ENCODE data around the gene PRUNE2. TPM values are rescaled to one million over a fixed set of nuclear protein-coding genes. Genes with fewer than 3 reads are reported as not detected.
A peak's percentile ranks its signal among the peaks of the same experiment; 100 is the strongest.

The PRUNE2 gene
- total RNA-seq, 1 experiment from 2014 or later: 3.5 TPM

DNA sequence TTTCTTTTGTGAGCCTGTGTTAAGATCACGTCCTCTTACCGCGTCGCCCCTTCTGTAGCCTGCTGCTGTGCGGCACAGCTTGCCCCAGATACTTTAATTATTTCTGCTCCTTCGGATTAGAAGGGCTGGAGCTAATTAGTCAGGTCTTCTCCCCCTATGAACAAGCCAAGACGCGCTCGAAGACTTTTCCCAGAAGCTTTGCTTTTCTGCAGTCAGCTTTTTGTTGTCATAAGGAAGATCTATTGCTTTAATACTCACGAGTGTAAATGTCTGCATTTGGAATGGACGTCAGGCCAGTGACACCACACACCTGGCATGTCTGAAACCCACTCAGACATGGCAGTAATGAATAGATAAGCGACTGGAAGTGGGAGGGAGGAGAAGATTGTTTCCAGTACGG lies 37.0 kb downstream of the PRUNE2 start:
- no peaks in the 10 kb centered on the region for H3K9me3 Mint-ChIP-seq (ENCODE audit: unreplicated experiment)
- ChIA-PET CTCF (no interaction called here), POLR2A (no interaction called here)
- Histone ChIP-seq H3K9me3 (no peaks in the 10 kb centered on the region), H3K4me1 (no peaks in the 10 kb centered on the region), H3K27me3 (replicated peaks; ENCODE audit: control insufficient read depth, insufficient read depth, low read length) (no peaks in the 10 kb centered on the region), H3K36me3 (ENCODE audit: control insufficient read depth, insufficient read depth, low read length) (no peaks in the 10 kb centered on the region), H3K4me3 (ENCODE audit: low read depth, low read length) (no peak overlapping the region)
- H3K4me3 Mint-ChIP-seq (ENCODE audit: unreplicated experiment): no peak overlapping the region
- H3K36me3 Mint-ChIP-seq (ENCODE audit: insufficient read depth, unreplicated experiment): no peaks in the 10 kb centered on the region
- no TSS peak for BruUV-seq (replicated peaks)
- no peak for DNase-seq
- H3K27me3 Mint-ChIP-seq (ENCODE audit: insufficient read depth, unreplicated experiment): no peaks in the 10 kb centered on the region
- no peak overlapping the region for H3K27ac Mint-ChIP-seq (ENCODE audit: unreplicated experiment)
- H3K4me1 Mint-ChIP-seq (ENCODE audit: low read depth, unreplicated experiment): peaks cover 7% of the 10 kb centered on the region
- TF ChIP-seq, protein P1, sequence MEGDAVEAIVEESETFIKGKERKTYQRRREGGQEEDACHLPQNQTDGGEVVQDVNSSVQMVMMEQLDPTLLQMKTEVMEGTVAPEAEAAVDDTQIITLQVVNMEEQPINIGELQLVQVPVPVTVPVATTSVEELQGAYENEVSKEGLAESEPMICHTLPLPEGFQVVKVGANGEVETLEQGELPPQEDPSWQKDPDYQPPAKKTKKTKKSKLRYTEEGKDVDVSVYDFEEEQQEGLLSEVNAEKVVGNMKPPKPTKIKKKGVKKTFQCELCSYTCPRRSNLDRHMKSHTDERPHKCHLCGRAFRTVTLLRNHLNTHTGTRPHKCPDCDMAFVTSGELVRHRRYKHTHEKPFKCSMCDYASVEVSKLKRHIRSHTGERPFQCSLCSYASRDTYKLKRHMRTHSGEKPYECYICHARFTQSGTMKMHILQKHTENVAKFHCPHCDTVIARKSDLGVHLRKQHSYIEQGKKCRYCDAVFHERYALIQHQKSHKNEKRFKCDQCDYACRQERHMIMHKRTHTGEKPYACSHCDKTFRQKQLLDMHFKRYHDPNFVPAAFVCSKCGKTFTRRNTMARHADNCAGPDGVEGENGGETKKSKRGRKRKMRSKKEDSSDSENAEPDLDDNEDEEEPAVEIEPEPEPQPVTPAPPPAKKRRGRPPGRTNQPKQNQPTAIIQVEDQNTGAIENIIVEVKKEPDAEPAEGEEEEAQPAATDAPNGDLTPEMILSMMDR (IDR thresholded peaks at IDR 0.05; ENCODE audit: insufficient read depth in 1 of 2, low read depth in 1 of 2, low read length in 1 of 2, severe bottlenecking in 1 of 2, unreplicated experiment in 1 of 2): no peak
- intact Hi-C loops (cut with micrococcal nuclease; ENCODE audit: unreplicated experiment): no loop called here

- H3K9me3 ChIP-seq: no peaks in the 10 kb centered on the region
- no peaks in the 10 kb centered on the region for H3K27me3 ChIP-seq (replicated peaks; ENCODE audit: control insufficient read depth, insufficient read depth, low read length)
- no peak overlapping the region for H3K4me3 ChIP-seq (ENCODE audit: low read depth, low read length)
- ChIA-PET CTCF (no interaction called here), POLR2A (no interaction called here)
- Mint-ChIP-seq H3K27ac (ENCODE audit: unreplicated experiment) (no peak overlapping the region), H3K36me3 (ENCODE audit: insufficient read depth, unreplicated experiment) (no peaks in the 10 kb centered on the region), H3K27me3 (ENCODE audit: insufficient read depth, unreplicated experiment) (no peaks in the 10 kb centered on the region), H3K4me3 (ENCODE audit: unreplicated experiment) (peak overlapping the region; percentile 23), H3K9me3 (ENCODE audit: unreplicated experiment) (no peaks in the 10 kb centered on the region), H3K4me1 (ENCODE audit: low read depth, unreplicated experiment) (peaks cover 7% of the 10 kb centered on the region)
- no TSS peak for BruUV-seq (replicated peaks)
- DNase-seq: peak; percentile 1 to 22
- no peaks in the 10 kb centered on the region for H3K4me1 ChIP-seq
- intact Hi-C loops (cut with micrococcal nuclease; ENCODE audit: unreplicated experiment): no loop called here
- TF ChIP-seq, protein P1 (IDR thresholded peaks at IDR 0.05; ENCODE audit: insufficient read depth in 1 of 2, low read depth in 1 of 2, low read length in 1 of 2, severe bottlenecking in 1 of 2, unreplicated experiment in 1 of 2): no peak
- H3K36me3 ChIP-seq (ENCODE audit: control insufficient read depth, insufficient read depth, low read length): no peaks in the 10 kb centered on the region
Observed at GRCh38 chr9:76866689-76867088, 39.2 kb downstream of the PRUNE2 start.

DNA sequence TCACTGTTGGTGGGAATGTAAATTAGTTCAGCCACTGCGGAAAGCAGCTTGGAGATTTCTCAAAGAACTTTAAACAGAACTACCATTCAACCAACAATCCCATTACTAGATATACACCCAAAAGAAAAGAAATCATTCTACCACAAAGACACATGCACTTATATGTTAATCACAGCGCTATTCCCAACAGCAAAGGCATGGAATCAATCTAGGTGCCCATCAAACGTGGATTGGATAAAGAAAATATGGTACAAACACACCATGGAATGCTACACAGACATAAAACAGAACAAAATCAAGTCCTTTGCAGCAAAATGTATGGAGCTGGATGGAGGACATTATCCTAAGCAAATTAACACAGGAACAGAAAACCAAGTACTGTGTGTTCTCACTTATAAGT lies 42.1 kb downstream of the PRUNE2 start:
- H3K36me3 ChIP-seq (ENCODE audit: control insufficient read depth, insufficient read depth, low read length): no peaks in the 10 kb centered on the region
- H3K4me3 ChIP-seq (ENCODE audit: low read depth, low read length): no peak overlapping the region
- TF ChIP-seq, protein P1 (IDR thresholded peaks at IDR 0.05; ENCODE audit: insufficient read depth in 1 of 2, low read depth in 1 of 2, low read length in 1 of 2, severe bottlenecking in 1 of 2, unreplicated experiment in 1 of 2): no peak
- H3K4me1 ChIP-seq: no peaks in the 10 kb centered on the region
- H3K4me3 Mint-ChIP-seq (ENCODE audit: unreplicated experiment): no peak overlapping the region
- ChIA-PET POLR2A (no interaction called here), CTCF (no interaction called here)
- H3K9me3 ChIP-seq: no peaks in the 10 kb centered on the region
- no peak overlapping the region for H3K27ac Mint-ChIP-seq (ENCODE audit: unreplicated experiment)
- no peaks in the 10 kb centered on the region for H3K36me3 Mint-ChIP-seq (ENCODE audit: insufficient read depth, unreplicated experiment)
- peaks cover 7% of the 10 kb centered on the region for H3K4me1 Mint-ChIP-seq (ENCODE audit: low read depth, unreplicated experiment)
- intact Hi-C loops (cut with micrococcal nuclease; ENCODE audit: unreplicated experiment): no loop called here
- H3K9me3 Mint-ChIP-seq (ENCODE audit: unreplicated experiment): no peaks in the 10 kb centered on the region
- DNase-seq: no peak
- BruUV-seq (replicated peaks): no TSS peak
- H3K27me3 Mint-ChIP-seq (ENCODE audit: insufficient read depth, unreplicated experiment): no peaks in the 10 kb centered on the region
- no peaks in the 10 kb centered on the region for H3K27me3 ChIP-seq (replicated peaks; ENCODE audit: control insufficient read depth, insufficient read depth, low read length)

Measured in Caco-2 (cell line).